RWPE1 (cell line): Measurements from ENCODE around the gene SLC7A6.

Experiments
- CTCF ChIA-PET: fragments of 350-600 bp; sonication (Branson Sonifier 250); formaldehyde crosslinking; extraction: SDS; loops from one replicate; lab custom pipeline; 2021; lab: Yijun Ruan, JAX
- POLR2A ChIA-PET: fragments of 400-600 bp; formaldehyde crosslinking; extraction: SDS; loops from one replicate; lab custom pipeline; 2020; ENCODE audit warnings: antibody characterized with exemption; ENCODE audit not compliant: low non-redundant PET; lab: Yijun Ruan, JAX
- DNase-seq: peaks from one replicate; pipeline ENCODE4 v3.0.0; 2012; ENCODE audit warnings: low spot score
- H3K27ac ChIP-seq: fragments of 450-650 bp; 2 replicates; pipeline ENCODE4 v1.5.1; 2017
- TF ChIP-seq, protein P1 (sequence below): fragments of 450-650 bp; conservative IDR thresholded peaks from 2 replicates; pipeline ENCODE4 v1.5.1; 2017; ENCODE audit warnings: low read depth, mild to moderate bottlenecking

The SLC7A6 gene

GRCh38 chr16:68328151-68328859, 64.0 kb downstream of the SLC7A6 start:
- H3K27ac ChIP-seq, result no peak overlapping the region
- ChIA-PET POLR2A (interaction anchor here (1.1 kb wide), 1 partner anchor 18 kb away, joined by 3 read pairs; the partner anchor contains the start of genes PRMT7 and SLC7A6OS), CTCF (interaction anchor here (0.6 to 4.2 kb wide), 23 partner anchors 9 to 263 kb away, joined by 3 to 76 read pairs (median 3); partner anchors contain the start of genes PLA2G15 and SLC7A6)
- TF ChIP-seq, protein P1, sequence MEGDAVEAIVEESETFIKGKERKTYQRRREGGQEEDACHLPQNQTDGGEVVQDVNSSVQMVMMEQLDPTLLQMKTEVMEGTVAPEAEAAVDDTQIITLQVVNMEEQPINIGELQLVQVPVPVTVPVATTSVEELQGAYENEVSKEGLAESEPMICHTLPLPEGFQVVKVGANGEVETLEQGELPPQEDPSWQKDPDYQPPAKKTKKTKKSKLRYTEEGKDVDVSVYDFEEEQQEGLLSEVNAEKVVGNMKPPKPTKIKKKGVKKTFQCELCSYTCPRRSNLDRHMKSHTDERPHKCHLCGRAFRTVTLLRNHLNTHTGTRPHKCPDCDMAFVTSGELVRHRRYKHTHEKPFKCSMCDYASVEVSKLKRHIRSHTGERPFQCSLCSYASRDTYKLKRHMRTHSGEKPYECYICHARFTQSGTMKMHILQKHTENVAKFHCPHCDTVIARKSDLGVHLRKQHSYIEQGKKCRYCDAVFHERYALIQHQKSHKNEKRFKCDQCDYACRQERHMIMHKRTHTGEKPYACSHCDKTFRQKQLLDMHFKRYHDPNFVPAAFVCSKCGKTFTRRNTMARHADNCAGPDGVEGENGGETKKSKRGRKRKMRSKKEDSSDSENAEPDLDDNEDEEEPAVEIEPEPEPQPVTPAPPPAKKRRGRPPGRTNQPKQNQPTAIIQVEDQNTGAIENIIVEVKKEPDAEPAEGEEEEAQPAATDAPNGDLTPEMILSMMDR, result peak; percentile 92
- peak; percentile 85 for DNase-seq

DNA sequence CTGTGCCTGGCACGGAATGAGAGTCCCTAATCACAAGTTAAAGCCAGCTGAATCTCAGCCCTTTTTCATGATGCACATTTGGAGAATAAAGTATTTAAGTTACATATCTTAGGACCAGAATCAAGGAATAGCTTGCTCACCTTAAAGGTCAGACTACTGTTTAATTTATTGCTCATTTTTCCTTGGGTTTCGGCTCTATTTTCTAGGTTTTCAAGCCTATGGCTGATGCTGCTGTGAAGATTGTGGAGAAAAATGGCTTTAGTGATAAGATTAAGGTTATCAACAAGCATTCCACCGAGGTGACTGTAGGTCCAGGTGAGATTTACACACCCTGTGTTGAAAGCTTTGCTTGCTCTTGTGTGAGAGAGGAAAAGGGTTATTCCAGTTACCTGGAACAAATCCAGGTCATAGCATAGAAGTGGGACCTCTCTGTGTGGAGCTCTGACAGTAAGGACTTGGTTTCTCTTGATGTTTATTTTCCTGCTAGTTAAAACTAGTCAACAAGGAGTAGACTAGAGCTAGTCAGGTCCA, 64.6 kb downstream of the SLC7A6 start:
- DNase-seq, result no peak
- H3K27ac ChIP-seq, result no peak overlapping the region
- POLR2A ChIA-PET, result no interaction called here
- CTCF ChIA-PET, result interaction anchor here (0.5 to 4.2 kb wide), 26 partner anchors 9 to 294 kb away, joined by 3 to 76 read pairs (median 3); partner anchors contain the start of genes PLA2G15 and SLC7A6
- TF ChIP-seq, protein P1, result peak; percentile 61

GRCh38 chr16:68331879-68332410, 67.6 kb downstream of the SLC7A6 start:
- DNase-seq, result no peak
- H3K27ac ChIP-seq, result no peak overlapping the region
- TF ChIP-seq, protein P1, result no peak
- POLR2A ChIA-PET, result no interaction called here
- CTCF ChIA-PET, result interaction anchor here (0.7 to 1.0 kb wide), 3 partner anchors 68 to 88 kb away, joined by 3 to 5 read pairs (median 5); partner anchors contain the start of gene SLC7A6

- H3K27ac ChIP-seq, result peak overlapping the region; percentile 83
- CTCF ChIA-PET, result interaction anchor here (0.8 kb wide), 1 partner anchor 68 kb away, joined by 3 read pairs; the partner anchor contains the start of gene SLC7A6
- DNase-seq, result no peak
- POLR2A ChIA-PET, result no interaction called here
- TF ChIP-seq, protein P1, result no peak
Measured at GRCh38 chr16:68332411-68333121, 68.2 kb downstream of the SLC7A6 start.

DNA sequence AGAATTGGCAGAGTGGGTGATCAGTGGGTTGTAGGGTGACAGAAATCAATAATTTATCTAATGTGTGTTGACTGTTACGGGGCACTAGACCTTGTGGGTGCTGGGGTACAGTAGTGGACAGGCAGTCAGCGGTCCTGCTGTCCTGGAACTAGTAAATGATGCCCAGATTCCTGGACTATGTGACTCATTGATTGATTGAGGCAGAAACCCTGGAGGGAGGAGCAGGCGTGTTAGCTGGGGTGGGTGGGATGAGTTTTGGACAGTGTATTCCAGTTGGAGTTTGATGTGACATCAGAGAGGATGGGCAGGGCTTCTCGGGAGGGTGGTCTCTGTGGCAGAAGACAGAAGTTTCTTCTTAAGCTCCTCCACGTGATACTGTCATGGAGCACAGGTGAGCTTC, 70.8 kb downstream of the SLC7A6 start:
- ChIA-PET POLR2A (no interaction called here), CTCF (no interaction called here)
- TF ChIP-seq, protein P1, result no peak
- DNase-seq, result no peak
- H3K27ac ChIP-seq, result peak overlapping the region; percentile 83
